GM21619 (cell line): ENCODE results near the gene SFMBT2.

ENCODE experiments used
- ATAC-seq: cut with Tn5 transposase; IDR thresholded peaks from one replicate; pipeline ENCODE4 v1.9.1; 2021; ENCODE audit not compliant: unreplicated experiment

Gene SFMBT2

GRCh38 chr10:7111561-7111960, 299.3 kb downstream of the SFMBT2 start:
- ATAC-seq = no peak

- no peak for ATAC-seq
Measured at GRCh38 chr10:7111089-7111488, 299.7 kb downstream of the SFMBT2 start.
